PC-3 (cell line): ENCODE data around the gene SLMAP. TPM values are rescaled to one million over a fixed set of nuclear protein-coding genes. Genes with fewer than 3 reads are reported as not detected.
A peak's percentile ranks its signal among the peaks of the same experiment; 100 is the strongest.

ENCODE experiments used
- ATAC-seq: fragments of 200-7000 bp; cut with Tn5 transposase; 2 replicates; pipeline ENCODE4 v1.9.1; 2020; ENCODE audit warnings: mild to moderate bottlenecking, moderate library complexity
- BruUV-seq: library from RNA; stranded (reverse); fragments of 400-500 nt; replicated peaks from 2 replicates; lab custom pipeline; 2021; lab: Mats Ljungman, UMichigan
- CTCF ChIA-PET: fragments of 300-600 bp; sonication (Branson Sonifier 250); formaldehyde crosslinking; loops from one replicate; lab custom pipeline; 2022; ENCODE audit warnings: antibody characterized with exemption; lab: Charles Lee
- POLR2A ChIA-PET: fragments of 300-600 bp; sonication (Branson Sonifier 250); formaldehyde crosslinking; loops from one replicate; lab custom pipeline; 2022; ENCODE audit warnings: antibody characterized with exemption; ENCODE audit not compliant: unreplicated experiment; lab: Charles Lee
- DNase-seq: peaks from one replicate; pipeline ENCODE4 v3.0.0-alpha.2; 2015
- H2AFZ ChIP-seq: fragments of 300-600 bp; sonication (generic); 2 replicates; pipeline ENCODE4 v1.6.0; 2016; ENCODE audit warnings: antibody characterized with exemption, low read length
- H3F3A ChIP-seq: fragments of 300-600 bp; sonication (generic); one replicate; pipeline ENCODE4 v1.6.0; 2017; ENCODE audit warnings: antibody characterized with exemption, low read length, control low read depth, mild to moderate bottlenecking; ENCODE audit not compliant: unreplicated experiment
- H3K27ac ChIP-seq: fragments of 300-600 bp; sonication (generic); 2 replicates; pipeline ENCODE4 v1.5.1; 2016; ENCODE audit warnings: mild to moderate bottlenecking, low read length
- H3K27me3 ChIP-seq: fragments of 300-600 bp; sonication (generic); 2 replicates; pipeline ENCODE4 v1.6.1; 2016; ENCODE audit warnings: low read length, mixed read lengths
- H3K36me3 ChIP-seq: fragments of 300-600 bp; sonication (generic); 2 replicates; pipeline ENCODE4 v1.6.1; 2016; ENCODE audit warnings: low read depth, mixed run types, low read length, mixed read lengths
- H3K4me1 ChIP-seq: fragments of 300-600 bp; sonication (generic); 2 replicates; pipeline ENCODE4 v1.5.1; 2016; ENCODE audit warnings: low read length; ENCODE audit not compliant: insufficient read depth
- H3K4me2 ChIP-seq: fragments of 300-600 bp; sonication (generic); 2 replicates; pipeline ENCODE4 v1.6.0; 2016; ENCODE audit warnings: low read length
- H3K4me3 ChIP-seq: fragments of 300-600 bp; sonication (generic); 2 replicates; pipeline ENCODE4 v1.5.1; 2016; ENCODE audit warnings: mild to moderate bottlenecking, low read length, mixed read lengths
- H3K79me2 ChIP-seq: fragments of 300-600 bp; sonication (generic); 2 replicates; pipeline ENCODE4 v1.6.1; 2017; ENCODE audit warnings: low read length, mixed read lengths
- H3K9ac ChIP-seq: fragments of 300-600 bp; sonication (generic); 2 replicates; pipeline ENCODE4 v1.6.0; 2016; ENCODE audit warnings: mild to moderate bottlenecking, low read length
- H3K9me2 ChIP-seq: fragments of 300-600 bp; sonication (generic); replicated peaks from 2 replicates; pipeline ENCODE4 v1.6.1; 2016; ENCODE audit warnings: mixed run types, low read length, mixed read lengths
- H3K9me3 ChIP-seq: fragments of 300-600 bp; sonication (generic); 2 replicates; pipeline ENCODE4 v1.6.1; 2016; ENCODE audit warnings: low read length, mixed read lengths
- H4K20me1 ChIP-seq: fragments of 300-600 bp; sonication (generic); 2 replicates; pipeline ENCODE4 v1.6.1; 2016; ENCODE audit warnings: low read length, mixed read lengths
- CTCF ChIP-seq: fragments of 300-600 bp; sonication (generic); conservative IDR thresholded peaks from 2 replicates; pipeline ENCODE4 v1.5.1; 2017; ENCODE audit warnings: antibody characterized with exemption, low read depth, mild to moderate bottlenecking, low read length
- EZH2 ChIP-seq: fragments of 300-600 bp; sonication (generic); IDR thresholded peaks from one replicate; pipeline ENCODE4 v1.6.1; 2017; ENCODE audit warnings: antibody characterized with exemption, mild to moderate bottlenecking, low read length; ENCODE audit not compliant: unreplicated experiment
- EZH2phosphoT487 ChIP-seq: fragments of 300-600 bp; sonication (generic); IDR thresholded peaks from 2 replicates; pipeline ENCODE4 v1.6.1; 2018; ENCODE audit warnings: mild to moderate bottlenecking, antibody characterized with exemption, low read length, borderline replicate concordance
- intact Hi-C: fragments of 100-400 bp; cut with micrococcal nuclease; formaldehyde crosslinking; loops from 2 replicates; pipeline ENCODE4 v1.9.0; 2023
- total RNA-seq: library from RNA; depleted of rRNA; stranded (reverse); fragments of >200 nt; gene quantifications from 2 replicates; pipeline ENCODE4 v1.2.3, GENCODE V29; 2014

SLMAP gene
- total RNA-seq, 1 experiment from 2014 or later: 60.0 TPM

- intact Hi-C loops: loop anchor here (1.0 to 10.0 kb wide), 3 partner anchors 27 to 193 kb away; partner anchors contain the start of gene FLNB
- H3K9ac ChIP-seq: peak overlapping the region; percentile 57
- peak overlapping the region; percentile 80 for H3K4me2 ChIP-seq
- peaks cover 16% of the 10 kb centered on the region for H3F3A ChIP-seq
- H3K4me1 ChIP-seq: peaks cover 71% of the 10 kb centered on the region
- H3K27me3 ChIP-seq: no peaks in the 10 kb centered on the region
- H3K79me2 ChIP-seq: peaks cover 31% of the 10 kb centered on the region
- CTCF ChIA-PET: interaction anchor here (0.7 to 2.2 kb wide), 4 partner anchors 10 to 36 kb away, joined by 3 to 6 read pairs (median 4); partner anchors contain the start of gene FLNB
- peak; percentile 0 for ATAC-seq
- peak overlapping the region; percentile 36 for H2AFZ ChIP-seq
- no TSS peak for BruUV-seq
- POLR2A ChIA-PET: interaction anchor here (0.6 to 1.4 kb wide), 4 partner anchors 27 to 712 kb away, joined by 3 to 9 read pairs (median 4); no protein-coding TSS in a partner anchor
- H3K9me3 ChIP-seq: no peaks in the 10 kb centered on the region
- peak overlapping the region; percentile 95 for H3K27ac ChIP-seq
- TF ChIP-seq EZH2 (no peak), EZH2phosphoT487 (no peak), CTCF (no peak)
- no peaks in the 10 kb centered on the region for H4K20me1 ChIP-seq
- peak; percentile 67 for DNase-seq
- no peaks in the 10 kb centered on the region for H3K9me2 ChIP-seq
- H3K4me3 ChIP-seq: peak overlapping the region; percentile 41; the same call in 1 of the 2 replicates
- no peaks in the 10 kb centered on the region for H3K36me3 ChIP-seq
Measured at GRCh38 chr3:57971975-57972374, 215.9 kb downstream of the SLMAP start.

GRCh38 chr3:57972531-57973111, 216.5 kb downstream of the SLMAP start:
- Histone ChIP-seq H3F3A (peaks cover 16% of the 10 kb centered on the region), H3K4me1 (peaks cover 77% of the 10 kb centered on the region), H4K20me1 (no peaks in the 10 kb centered on the region), H3K36me3 (no peaks in the 10 kb centered on the region), H3K4me2 (peak overlapping the region; percentile 80), H3K9me3 (no peaks in the 10 kb centered on the region), H3K9ac (peak overlapping the region; percentile 57), H3K27ac (peak overlapping the region; percentile 95), H3K4me3 (peak overlapping the region; percentile 41), H2AFZ (peak overlapping the region; percentile 42), H3K79me2 (peaks cover 33% of the 10 kb centered on the region), H3K27me3 (no peaks in the 10 kb centered on the region), H3K9me2 (no peaks in the 10 kb centered on the region)
- DNase-seq (peak; percentile 97), ATAC-seq (peak; percentile 51)
- ChIA-PET CTCF (interaction anchor here (0.7 to 2.2 kb wide), 4 partner anchors 10 to 35 kb away, joined by 3 to 6 read pairs (median 4); partner anchors contain the start of gene FLNB), POLR2A (interaction anchor here (0.5 to 1.4 kb wide), 6 partner anchors 23 to 713 kb away, joined by 3 to 13 read pairs (median 6); no protein-coding TSS in a partner anchor)
- TF ChIP-seq EZH2phosphoT487: no peak
- no peak for TF ChIP-seq CTCF
- TF ChIP-seq EZH2: no peak
- BruUV-seq: no TSS peak
- intact Hi-C loops: loop anchor here (1.0 to 10.0 kb wide), 3 partner anchors 27 to 192 kb away; partner anchors contain the start of gene FLNB
